SW480 (cell line): ENCODE data around the gene A3GALT2.

Source experiments
- DNase-seq: peaks from one replicate; pipeline ENCODE4 v3.0.0-alpha.2; 2016; ENCODE audit warnings: low spot score

A3GALT2 gene

GRCh38 chr1:33320619-33321165 is at the start of gene A3GALT2:
A3GALT2 (minus strand) TSS chr1:33321098; CDS start chr1:33321098, 0 bp downstream.
- DNase-seq: no peak

- no peak for DNase-seq
Measured at GRCh38 chr1:33370301-33370700, 49.4 kb upstream of the A3GALT2 start.

- no peak for DNase-seq
Measured at GRCh38 chr1:33369764-33370163, 48.9 kb upstream of the A3GALT2 start.

- DNase-seq: no peak
Measured at GRCh38 chr1:33369081-33369480, 48.2 kb upstream of the A3GALT2 start.

- DNase-seq: no peak
Measured at GRCh38 chr1:33368431-33368830, 47.5 kb upstream of the A3GALT2 start.

GRCh38 chr1:33367485-33368405 is 46.8 kb upstream of the A3GALT2 start:
- peak; percentile 49 for DNase-seq

- DNase-seq: no peak
Measured at GRCh38 chr1:33366762-33367484, 46.0 kb upstream of the A3GALT2 start.

- no peak for DNase-seq
Measured at GRCh38 chr1:33365560-33365997, 44.7 kb upstream of the A3GALT2 start.

GRCh38 chr1:33364565-33364918 is 43.6 kb upstream of the A3GALT2 start:
- no peak for DNase-seq

GRCh38 chr1:33363470-33363861 is 42.6 kb upstream of the A3GALT2 start:
- no peak for DNase-seq

GRCh38 chr1:33363021-33363420 is 42.1 kb upstream of the A3GALT2 start:
- DNase-seq: no peak

- no peak for DNase-seq
Measured at GRCh38 chr1:33361532-33362235, 40.8 kb upstream of the A3GALT2 start.

GRCh38 chr1:33360367-33360766 is 39.5 kb upstream of the A3GALT2 start:
- DNase-seq: no peak

- DNase-seq: no peak
Measured at GRCh38 chr1:33359931-33360330, 39.0 kb upstream of the A3GALT2 start.

GRCh38 chr1:33358795-33359503 is 38.1 kb upstream of the A3GALT2 start:
- no peak for DNase-seq

- no peak for DNase-seq
Measured at GRCh38 chr1:33358114-33358794, 37.4 kb upstream of the A3GALT2 start.

GRCh38 chr1:33357099-33357498 is 36.2 kb upstream of the A3GALT2 start:
- DNase-seq: no peak

- no peak for DNase-seq
Measured at GRCh38 chr1:33354707-33355316, 33.9 kb upstream of the A3GALT2 start.

- no peak for DNase-seq
Measured at GRCh38 chr1:33353531-33353930, 32.6 kb upstream of the A3GALT2 start.

- DNase-seq: no peak
Measured at GRCh38 chr1:33351281-33351660, 30.4 kb upstream of the A3GALT2 start.
